Muscle layer of duodenum (tissue), 2 donors: ENCODE results near the gene CALR3.
A peak's percentile ranks its signal among the peaks of the same experiment; 100 is the strongest.
"Not testable (repeated sequence)": the region's sequence is repeated elsewhere in the genome, so short reads cannot be mapped to it uniquely, and the experiment has no call there.

Experiments
- H3K27ac ChIP-seq: one replicate; pipeline ENCODE4 v1.7.0; 2013; ENCODE audit warnings: mild to moderate bottlenecking, low read length
- H3K27me3 ChIP-seq: one replicate; pipeline ENCODE4 v1.7.0; 2013; ENCODE audit warnings: low read depth, mild to moderate bottlenecking, control low read depth, low read length
- H3K36me3 ChIP-seq, 2 donors: one replicate each; pipeline ENCODE4 v1.7.0; 2013; ENCODE audit warnings: low read length in 2 of 2, control low read depth in 1 of 2, mild to moderate bottlenecking in 1 of 2; ENCODE audit not compliant: insufficient read depth in 2 of 2, control insufficient read depth in 1 of 2
- H3K4me1 ChIP-seq, 2 donors: one replicate each; pipeline ENCODE4 v1.7.0; 2013; ENCODE audit warnings: low read length in 2 of 2, mild to moderate bottlenecking in 2 of 2, control low read depth in 1 of 2, moderate library complexity in 1 of 2; ENCODE audit not compliant: insufficient read depth in 2 of 2, control insufficient read depth in 1 of 2
- H3K4me3 ChIP-seq, 2 donors: one replicate each; pipeline ENCODE4 v1.7.0; 2013; ENCODE audit warnings: low read length in 2 of 2, low read depth in 1 of 2, mild to moderate bottlenecking in 1 of 2
- H3K9me3 ChIP-seq, 2 donors: one replicate each; pipeline ENCODE4 v1.7.0; 2013; ENCODE audit warnings: low read length in 2 of 2, control low read depth in 1 of 2, mild to moderate bottlenecking in 1 of 2; ENCODE audit not compliant: control insufficient read depth in 1 of 2
- donor health status: healthy.

The CALR3 gene

GRCh38 chr19:16473875-16474392, 22.0 kb downstream of the CALR3 start:
- Histone ChIP-seq H3K27me3 (no peaks in the 10 kb centered on the region), H3K9me3 (no peaks in the 10 kb centered on the region), H3K36me3 (no peaks in the 10 kb centered on the region), H3K4me1 (peaks cover 6 to 20% of the 10 kb centered on the region in 2 donors), H3K27ac (no peak overlapping the region), H3K4me3 (no peak overlapping the region)

GRCh38 chr19:16472992-16473391, 23.0 kb downstream of the CALR3 start:
- Histone ChIP-seq H3K36me3 (no peaks in the 10 kb centered on the region), H3K27me3 (no peaks in the 10 kb centered on the region), H3K4me1 (peaks cover 6 to 20% of the 10 kb centered on the region in 2 donors), H3K4me3 (no peak overlapping the region), H3K27ac (no peak overlapping the region), H3K9me3 (no peaks in the 10 kb centered on the region)

GRCh38 chr19:16472559-16472899, 23.4 kb downstream of the CALR3 start:
- H3K4me3 ChIP-seq: peak overlapping the region in 1 of 2 donors; percentile 92
- H3K36me3 ChIP-seq, H3K27ac ChIP-seq, H3K9me3 ChIP-seq, H3K27me3 ChIP-seq: not testable (repeated sequence)
- H3K4me1 ChIP-seq: peaks cover 6 to 24% of the 10 kb centered on the region in 2 donors

- no peaks in the 10 kb centered on the region for H3K36me3 ChIP-seq
- H3K4me1 ChIP-seq: peaks cover 6 to 24% of the 10 kb centered on the region in 2 donors
- H3K27me3 ChIP-seq: no peaks in the 10 kb centered on the region
- peak overlapping the region; percentile 31 for H3K27ac ChIP-seq
- H3K9me3 ChIP-seq: no peaks in the 10 kb centered on the region
- H3K4me3 ChIP-seq: peak overlapping the region; percentile 88 to 92
These were observed 24.8 kb downstream of the CALR3 start for GRCh38 chr19:16470911-16471811.

GRCh38 chr19:16470541-16470910, 25.4 kb downstream of the CALR3 start:
- H3K27me3 ChIP-seq: no peaks in the 10 kb centered on the region
- no peaks in the 10 kb centered on the region for H3K36me3 ChIP-seq
- H3K4me1 ChIP-seq: peaks cover 6 to 24% of the 10 kb centered on the region in 2 donors
- H3K9me3 ChIP-seq: no peaks in the 10 kb centered on the region
- H3K4me3 ChIP-seq: peak overlapping the region; percentile 88 to 92
- H3K27ac ChIP-seq: no peak overlapping the region

- no peaks in the 10 kb centered on the region for H3K9me3 ChIP-seq
- H3K36me3 ChIP-seq: no peaks in the 10 kb centered on the region
- H3K4me1 ChIP-seq: peaks cover 6 to 30% of the 10 kb centered on the region in 2 donors
- H3K27me3 ChIP-seq: no peaks in the 10 kb centered on the region
- H3K27ac ChIP-seq: no peak overlapping the region
- no peak overlapping the region for H3K4me3 ChIP-seq
These were observed 28.4 kb downstream of the CALR3 start for GRCh38 chr19:16467581-16467980.

DNA sequence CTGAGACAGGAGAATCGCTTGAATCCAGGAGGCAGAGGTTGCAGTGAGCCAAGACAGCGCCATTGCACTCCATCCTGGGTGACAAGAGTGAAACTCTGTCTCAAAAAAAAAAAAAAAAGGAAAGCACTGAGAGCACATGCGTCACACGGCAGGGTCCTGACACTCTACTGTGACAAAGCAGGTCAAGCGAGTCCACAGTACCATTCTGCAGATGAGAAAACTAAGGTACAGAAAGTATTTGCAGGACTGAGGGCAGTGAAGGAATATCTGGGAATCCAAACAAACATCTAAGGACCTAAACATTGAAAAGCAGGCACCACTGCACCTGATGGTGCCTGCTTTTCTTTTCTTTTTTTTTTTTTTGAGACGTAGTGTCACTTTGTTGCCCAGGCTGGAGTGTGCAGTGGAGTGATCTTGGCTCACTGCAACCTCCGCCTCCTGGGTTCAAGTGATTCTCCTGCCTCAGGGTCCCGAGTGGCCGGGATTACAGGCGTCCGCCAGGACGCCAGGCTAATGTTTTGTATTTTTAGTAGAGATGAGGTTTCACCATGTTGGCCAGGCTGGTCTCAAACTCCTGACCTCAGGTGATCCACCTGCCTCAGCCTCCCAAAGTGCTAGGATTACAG, 29.1 kb downstream of the CALR3 start:
- H3K27ac ChIP-seq, H3K36me3 ChIP-seq, H3K27me3 ChIP-seq, H3K9me3 ChIP-seq, H3K4me3 ChIP-seq: not testable (repeated sequence)
- peaks cover 6 to 30% of the 10 kb centered on the region in 2 donors for H3K4me1 ChIP-seq

DNA sequence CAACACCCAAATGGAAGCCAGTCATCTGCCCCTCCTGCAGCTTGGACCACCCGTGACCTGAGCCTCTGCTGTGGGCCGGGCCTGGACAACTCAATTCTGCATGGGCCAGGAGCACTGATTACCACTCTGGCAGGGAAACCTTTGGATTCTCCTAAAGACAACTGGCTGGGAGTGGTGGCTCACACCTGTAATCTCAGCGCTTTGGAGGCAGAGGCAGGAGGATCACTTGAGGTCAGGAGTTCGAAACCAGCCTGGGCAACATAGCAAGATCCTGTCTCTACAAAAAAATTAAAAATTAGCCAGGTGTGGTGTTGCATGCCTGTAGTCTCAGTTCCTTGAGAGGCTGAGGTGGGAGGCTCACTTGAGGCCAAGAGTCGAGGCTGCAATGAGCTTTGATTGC, 30.7 kb downstream of the CALR3 start:
- Histone ChIP-seq H3K27ac (no peak overlapping the region), H3K4me1 (peaks cover 0 to 21% of the 10 kb centered on the region in 2 donors)

DNA sequence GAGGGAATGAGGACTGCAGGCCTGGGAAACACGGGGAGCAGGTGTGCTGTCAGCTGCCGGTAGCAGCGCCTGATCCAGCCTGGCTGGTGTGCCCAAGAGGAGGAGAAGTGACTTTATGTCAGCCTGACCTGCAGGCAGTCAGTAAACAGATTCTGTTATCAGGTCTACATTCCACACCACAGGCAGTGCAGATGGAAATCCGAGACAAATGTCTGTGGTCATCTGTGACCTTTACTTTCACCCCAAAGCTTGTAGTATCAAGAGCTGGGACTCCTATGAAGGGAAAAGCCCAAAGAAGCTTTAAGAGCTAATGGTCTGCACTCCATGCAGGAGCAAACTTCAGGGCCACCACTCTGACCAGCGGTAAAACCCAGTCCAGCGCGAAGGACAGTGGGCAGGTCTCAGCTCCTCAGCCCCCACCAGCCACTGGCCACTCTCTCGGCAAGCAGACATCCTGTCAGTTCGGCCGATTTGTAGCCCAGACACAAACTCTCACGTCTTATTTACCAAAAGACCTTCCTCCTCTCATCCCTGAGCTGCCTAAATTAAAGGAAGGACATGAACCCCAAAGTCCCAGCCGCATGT, 31.9 kb downstream of the CALR3 start:
- Histone ChIP-seq H3K4me3 (no peak overlapping the region), H3K9me3 (no peaks in the 10 kb centered on the region), H3K27ac (no peak overlapping the region), H3K4me1 (peaks cover 0 to 11% of the 10 kb centered on the region in 2 donors), H3K36me3 (no peaks in the 10 kb centered on the region), H3K27me3 (no peaks in the 10 kb centered on the region)

More for the DNA sequence above, 30.7 kb downstream of the CALR3 start:
- no peaks in the 10 kb centered on the region for H3K36me3 ChIP-seq
- no peak overlapping the region for H3K4me3 ChIP-seq
- no peaks in the 10 kb centered on the region for H3K27me3 ChIP-seq
- no peaks in the 10 kb centered on the region for H3K9me3 ChIP-seq

DNA sequence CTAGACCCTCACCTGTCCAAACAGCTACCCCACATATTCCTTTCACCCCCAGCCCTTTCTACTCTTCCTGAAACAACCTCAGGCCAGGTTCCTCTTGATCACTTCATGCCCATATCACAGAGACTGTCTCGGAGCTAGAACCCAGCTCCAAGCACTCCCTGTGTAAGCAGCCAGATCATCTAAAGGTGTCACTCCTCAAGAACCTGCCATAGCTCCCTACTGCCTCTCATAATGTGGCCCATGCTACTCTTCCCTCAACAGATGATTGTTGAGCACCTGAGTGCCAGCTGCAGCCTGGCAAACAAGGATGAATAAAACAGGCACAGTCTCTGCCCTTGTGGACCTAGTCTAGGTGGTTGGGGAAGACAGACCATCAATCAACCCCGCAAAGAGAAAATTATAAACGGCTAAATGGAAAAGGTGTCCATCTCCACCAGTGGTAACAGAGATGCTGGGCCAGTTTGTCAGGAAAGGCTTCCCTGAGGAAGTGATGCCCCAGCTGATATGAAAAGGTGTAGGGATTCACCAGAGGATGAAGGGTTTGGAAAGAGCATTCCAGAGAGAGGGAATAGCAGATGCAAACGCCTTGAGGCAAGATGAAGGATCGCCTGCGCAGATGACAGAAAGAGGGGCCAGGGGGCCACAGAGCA, 32.5 kb downstream of the CALR3 start:
- no peaks in the 10 kb centered on the region for H3K27me3 ChIP-seq
- no peaks in the 10 kb centered on the region for H3K36me3 ChIP-seq
- no peak overlapping the region for H3K27ac ChIP-seq
- no peaks in the 10 kb centered on the region for H3K9me3 ChIP-seq
- peaks cover 4 to 16% of the 10 kb centered on the region in 2 donors for H3K4me1 ChIP-seq
- no peak overlapping the region for H3K4me3 ChIP-seq

DNA sequence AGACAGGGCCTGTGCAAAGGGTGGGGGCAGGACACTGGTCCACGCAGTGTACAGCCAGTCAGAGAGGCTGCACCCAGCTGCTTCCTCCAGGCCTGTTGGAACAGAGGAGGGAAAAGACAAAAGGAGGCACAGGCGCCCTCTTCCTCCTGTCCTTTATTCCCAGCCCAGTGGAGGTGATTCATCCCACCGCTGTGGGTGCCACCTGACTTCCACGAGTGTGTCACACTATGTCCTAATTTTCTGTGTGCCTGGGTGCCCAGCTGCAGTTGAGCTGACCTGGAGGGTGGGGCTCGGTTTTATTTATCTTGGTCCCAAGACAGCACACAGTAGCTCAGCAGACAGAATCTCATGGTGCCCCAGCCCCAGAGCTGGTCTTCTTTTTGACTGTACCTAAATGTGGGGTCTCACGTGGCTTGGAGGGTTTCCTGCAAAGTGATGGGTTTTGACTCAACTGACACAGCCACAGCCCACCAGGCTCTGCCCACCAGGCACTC, 33.2 kb downstream of the CALR3 start:
- Histone ChIP-seq H3K27ac (no peak overlapping the region), H3K4me3 (no peak overlapping the region), H3K36me3 (no peaks in the 10 kb centered on the region), H3K9me3 (no peaks in the 10 kb centered on the region), H3K4me1 (peaks cover 7 to 20% of the 10 kb centered on the region in 2 donors), H3K27me3 (no peaks in the 10 kb centered on the region)
